Hepatocyte (in vitro differentiated cells): ENCODE data around the gene TIAM1. TPM values are rescaled to one million over a fixed set of nuclear protein-coding genes. Genes with fewer than 3 reads are reported as not detected.
A peak's percentile ranks its signal among the peaks of the same experiment; 100 is the strongest.

ENCODE experiments used
- DNase-seq: peaks from one replicate; pipeline ENCODE4 v3.0.0-alpha.2; 2016; ENCODE audit warnings: low spot score
- H2AFZ ChIP-seq: fragments of 200-600 bp; sonication (generic); 2 replicates; pipeline ENCODE4 v1.6.0; 2016; ENCODE audit warnings: antibody characterized with exemption, mild to moderate bottlenecking
- H3K27ac ChIP-seq: fragments of 200-600 bp; sonication (generic); 2 replicates; pipeline ENCODE4 v1.5.1; 2016; ENCODE audit warnings: mild to moderate bottlenecking
- H3K27me3 ChIP-seq: fragments of 200-600 bp; sonication (generic); 2 replicates; pipeline ENCODE4 v1.6.1; 2016
- H3K36me3 ChIP-seq: fragments of 200-600 bp; sonication (generic); replicated peaks from 2 replicates; pipeline ENCODE4 v1.5.1; 2016; ENCODE audit warnings: low read depth; ENCODE audit not compliant: insufficient read depth
- H3K4me1 ChIP-seq: fragments of 200-600 bp; sonication (generic); 2 replicates; pipeline ENCODE4 v1.5.1; 2016; ENCODE audit warnings: mild to moderate bottlenecking, moderate library complexity; ENCODE audit not compliant: insufficient read depth
- H3K4me2 ChIP-seq: fragments of 200-600 bp; sonication (generic); 2 replicates; pipeline ENCODE4 v1.6.0; 2016
- H3K4me3 ChIP-seq: fragments of 200-600 bp; sonication (generic); 2 replicates; pipeline ENCODE4 v1.5.1; 2016; ENCODE audit warnings: mild to moderate bottlenecking
- H3K79me2 ChIP-seq: fragments of 200-600 bp; sonication (generic); 2 replicates; pipeline ENCODE4 v1.6.0; 2017; ENCODE audit warnings: mild to moderate bottlenecking
- H3K9me2 ChIP-seq: fragments of 200-600 bp; sonication (generic); replicated peaks from 2 replicates; pipeline ENCODE4 v1.6.0; 2017; ENCODE audit warnings: mild to moderate bottlenecking; ENCODE audit not compliant: insufficient read depth
- H3K9me3 ChIP-seq: fragments of 200-600 bp; sonication (generic); 2 replicates; pipeline ENCODE4 v1.5.1; 2016; ENCODE audit warnings: low read depth, mild to moderate bottlenecking
- H4K20me1 ChIP-seq: fragments of 200-600 bp; sonication (generic); 2 replicates; pipeline ENCODE4 v1.6.0; 2016; ENCODE audit warnings: mild to moderate bottlenecking; ENCODE audit not compliant: insufficient read depth, poor library complexity, severe bottlenecking
- EZH2 ChIP-seq: fragments of 200-600 bp; sonication (generic); IDR thresholded peaks from 2 replicates; pipeline ENCODE4 v1.6.1; 2016; ENCODE audit warnings: antibody characterized with exemption, mild to moderate bottlenecking, borderline replicate concordance
- EZH2phosphoT487 ChIP-seq: fragments of 200-600 bp; sonication (generic); IDR thresholded peaks from one replicate; pipeline ENCODE4 v1.6.1; 2018; ENCODE audit warnings: antibody characterized with exemption, mild to moderate bottlenecking, low read depth, moderate library complexity; ENCODE audit not compliant: unreplicated experiment, severe bottlenecking
- WGBS: methylation state at CpG from one replicate; pipeline ENCODE4 v1.1.6; 2016; ENCODE audit warnings: low lambda C conversion rate; ENCODE audit errors: missing lambda C conversion rate; 5-methylcytosine and 5-hydroxymethylcytosine counted together
- polyA plus RNA-seq: library from polyadenylated mRNA; unstranded; fragments of >200 nt; fragmentation: Nextera tagmentation; extraction: Ambion mirVana; gene quantifications from 2 replicates; pipeline ENCODE4 v1.2.1, GENCODE V29; 2016
- total RNA-seq: library from RNA; depleted of rRNA; stranded (reverse); fragments of >200 nt; gene quantifications from 2 replicates; pipeline ENCODE4 v1.2.3, GENCODE V29; 2014
- TF ChIP-seq, protein P1 (sequence below): fragments of 200-600 bp; sonication (generic); IDR thresholded peaks from 2 replicates; pipeline ENCODE4 v1.5.1; 2016; ENCODE audit warnings: antibody characterized with exemption, mild to moderate bottlenecking; ENCODE audit not compliant: poor library complexity

The TIAM1 gene
- total and polyA plus RNA-seq, 2 experiments from 2014 or later, result 8.8 TPM

DNA sequence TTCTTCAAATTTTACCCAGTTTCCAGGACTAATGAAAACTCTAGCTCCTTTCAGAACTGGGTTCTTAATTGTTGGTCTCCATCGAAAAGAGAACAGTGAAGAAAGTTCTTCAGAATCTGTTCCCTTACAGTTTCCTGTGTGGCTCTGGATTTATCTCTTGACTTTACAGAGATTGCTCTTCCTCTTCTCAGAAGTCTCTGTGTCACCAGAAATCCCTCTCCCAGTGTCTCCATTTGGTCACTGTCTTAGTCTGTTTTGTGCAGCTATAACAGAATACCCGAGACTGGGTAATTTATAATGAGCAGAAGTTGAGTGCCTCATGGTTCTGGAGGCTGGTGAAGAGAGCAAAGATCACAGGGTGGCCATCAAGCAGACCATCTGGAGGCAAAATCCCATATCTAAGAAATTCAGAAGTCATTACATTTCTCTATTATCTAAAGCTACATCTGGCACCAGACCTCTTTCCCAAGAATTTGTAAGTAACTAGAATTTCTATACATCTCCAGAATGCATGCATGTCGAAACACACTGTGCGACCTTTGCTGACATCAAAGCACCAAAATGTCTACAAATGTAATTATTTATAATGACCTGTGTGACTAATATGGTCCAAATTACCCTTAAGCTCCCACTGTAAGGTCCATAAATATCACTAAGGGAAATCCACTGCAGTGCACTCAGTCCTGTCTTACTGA is 240.3 kb downstream of the TIAM1 start:
- Histone ChIP-seq H3K27ac (peak overlapping the region; percentile 37), H3K4me2 (no peak overlapping the region), H3K4me3 (no peak overlapping the region), H4K20me1 (no peaks in the 10 kb centered on the region), H3K4me1 (peaks cover 3% of the 10 kb centered on the region), H3K36me3 (no peaks in the 10 kb centered on the region), H3K9me3 (no peaks in the 10 kb centered on the region), H3K79me2 (no peaks in the 10 kb centered on the region), H2AFZ (no peak overlapping the region), H3K27me3 (no peaks in the 10 kb centered on the region), H3K9me2 (no peaks in the 10 kb centered on the region)
- 82% methylated on average over 4 of the region's 4 CpGs for WGBS
- TF ChIP-seq, protein P1, sequence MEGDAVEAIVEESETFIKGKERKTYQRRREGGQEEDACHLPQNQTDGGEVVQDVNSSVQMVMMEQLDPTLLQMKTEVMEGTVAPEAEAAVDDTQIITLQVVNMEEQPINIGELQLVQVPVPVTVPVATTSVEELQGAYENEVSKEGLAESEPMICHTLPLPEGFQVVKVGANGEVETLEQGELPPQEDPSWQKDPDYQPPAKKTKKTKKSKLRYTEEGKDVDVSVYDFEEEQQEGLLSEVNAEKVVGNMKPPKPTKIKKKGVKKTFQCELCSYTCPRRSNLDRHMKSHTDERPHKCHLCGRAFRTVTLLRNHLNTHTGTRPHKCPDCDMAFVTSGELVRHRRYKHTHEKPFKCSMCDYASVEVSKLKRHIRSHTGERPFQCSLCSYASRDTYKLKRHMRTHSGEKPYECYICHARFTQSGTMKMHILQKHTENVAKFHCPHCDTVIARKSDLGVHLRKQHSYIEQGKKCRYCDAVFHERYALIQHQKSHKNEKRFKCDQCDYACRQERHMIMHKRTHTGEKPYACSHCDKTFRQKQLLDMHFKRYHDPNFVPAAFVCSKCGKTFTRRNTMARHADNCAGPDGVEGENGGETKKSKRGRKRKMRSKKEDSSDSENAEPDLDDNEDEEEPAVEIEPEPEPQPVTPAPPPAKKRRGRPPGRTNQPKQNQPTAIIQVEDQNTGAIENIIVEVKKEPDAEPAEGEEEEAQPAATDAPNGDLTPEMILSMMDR, result no peak
- TF ChIP-seq EZH2 (no peak), EZH2phosphoT487 (no peak)
- no peak for DNase-seq

DNA sequence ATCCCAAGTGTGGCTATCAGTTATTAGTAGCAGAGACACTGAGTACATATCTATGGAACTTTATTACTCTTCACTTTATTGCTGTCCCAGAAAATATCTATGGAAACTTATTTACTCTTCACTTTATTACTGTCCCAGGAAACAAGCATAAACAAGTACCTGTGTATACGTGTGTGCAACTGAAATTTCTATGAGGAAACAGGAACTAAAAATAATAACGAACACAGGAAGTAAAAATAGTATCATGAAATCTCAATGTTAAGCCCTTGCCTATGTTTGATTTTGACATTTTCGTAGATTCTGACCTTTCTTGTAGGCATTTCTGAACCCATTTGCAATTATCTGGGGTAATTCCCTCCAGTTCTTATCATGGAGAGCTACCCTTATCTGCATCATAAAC is 240.9 kb downstream of the TIAM1 start:
- WGBS, result 74% methylated on average over 3 of the region's 3 CpGs
- TF ChIP-seq EZH2phosphoT487 (no peak), EZH2 (no peak)
- TF ChIP-seq, protein P1, result no peak
- Histone ChIP-seq H4K20me1 (no peaks in the 10 kb centered on the region), H3K36me3 (no peaks in the 10 kb centered on the region), H3K79me2 (no peaks in the 10 kb centered on the region), H3K27ac (peak overlapping the region; percentile 37), H3K27me3 (no peaks in the 10 kb centered on the region), H3K9me2 (no peaks in the 10 kb centered on the region), H2AFZ (no peak overlapping the region), H3K4me2 (no peak overlapping the region), H3K9me3 (no peaks in the 10 kb centered on the region), H3K4me1 (peaks cover 3% of the 10 kb centered on the region), H3K4me3 (no peak overlapping the region)
- DNase-seq, result no peak

DNA sequence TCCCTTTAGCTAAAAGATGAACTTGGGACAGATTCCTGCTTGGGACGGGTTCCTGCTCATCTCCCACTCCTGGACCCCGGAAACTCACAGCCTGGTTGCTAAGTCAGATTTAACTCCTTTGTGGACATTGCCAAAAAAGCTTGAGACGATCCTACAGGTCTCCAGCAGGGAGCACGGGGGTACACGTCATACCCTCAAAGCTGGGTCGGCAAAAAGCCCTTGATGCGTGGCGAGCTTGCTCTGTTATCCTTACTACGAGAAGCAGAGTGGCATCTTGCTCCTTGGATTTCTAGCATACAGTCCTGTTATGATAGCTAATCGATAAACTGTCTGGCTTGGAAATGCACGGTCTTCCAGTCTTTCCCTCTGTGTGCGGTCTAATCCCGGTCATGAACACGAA is 244.9 kb downstream of the TIAM1 start:
- no peak overlapping the region for H3K4me3 ChIP-seq
- TF ChIP-seq EZH2phosphoT487 (no peak), EZH2 (no peak)
- TF ChIP-seq, protein P1, result no peak
- no peak overlapping the region for H3K27ac ChIP-seq
- no peak overlapping the region for H3K4me2 ChIP-seq
- H4K20me1 ChIP-seq, result no peaks in the 10 kb centered on the region
- no peaks in the 10 kb centered on the region for H3K4me1 ChIP-seq
- no peak overlapping the region for H2AFZ ChIP-seq
- 87% methylated on average over 14 of the region's 14 CpGs for WGBS
- no peaks in the 10 kb centered on the region for H3K79me2 ChIP-seq
- no peak for DNase-seq
- H3K9me2 ChIP-seq, result no peaks in the 10 kb centered on the region
- no peaks in the 10 kb centered on the region for H3K36me3 ChIP-seq
- H3K9me3 ChIP-seq, result no peaks in the 10 kb centered on the region
- H3K27me3 ChIP-seq, result no peaks in the 10 kb centered on the region
